Uterus (tissue), 4 donors: ENCODE results near the gene ELMO1. TPM values are rescaled to one million over a fixed set of nuclear protein-coding genes. Genes with fewer than 3 reads are reported as not detected.
"Not testable (repeated sequence)": the region's sequence is repeated elsewhere in the genome, so short reads cannot be mapped to it uniquely, and the experiment has no call there.

Experiments used
- DNase-seq, 2 donors: peaks; one replicate each; pipeline ENCODE4 v3.0.0-alpha.2; 2019 to 2020
- H3K27ac ChIP-seq, 2 donors: fragments of 200-600 bp; sonication (generic); 1 replicate in 1 of 2; 2 replicates in 1 of 2; pipeline ENCODE4 v1.5.1; 2016 to 2018
- H3K27me3 ChIP-seq, 2 donors: fragments of 200-600 bp; sonication (generic); one replicate each; pipeline ENCODE4 v1.5.1; 2018 to 2019; ENCODE audit warnings: control low read depth in 1 of 2
- H3K36me3 ChIP-seq, 2 donors: fragments of 200-600 bp; sonication (generic); one replicate each; pipeline ENCODE4 v1.5.1; 2019; ENCODE audit warnings: control low read depth in 1 of 2
- H3K4me1 ChIP-seq, 2 donors: fragments of 200-600 bp; sonication (generic); one replicate each; pipeline ENCODE4 v1.5.1; 2018 to 2019; ENCODE audit warnings: control low read depth in 1 of 2
- H3K4me3 ChIP-seq, 2 donors: fragments of 200-600 bp; sonication (generic); 1 replicate in 1 of 2; 2 replicates in 1 of 2; pipeline ENCODE4 v1.5.1; 2018 to 2019; ENCODE audit warnings: mild to moderate bottlenecking in 1 of 2
- H3K9me3 ChIP-seq, 2 donors: fragments of 200-600 bp; sonication (generic); one replicate each; pipeline ENCODE4 v1.5.1; 2019; ENCODE audit warnings: control low read depth in 1 of 2
- POLR2A ChIP-seq, 2 donors: fragments of 450-650 bp; IDR thresholded peaks; one replicate each; pipeline ENCODE4 v1.6.1; 2016; ENCODE audit warnings: antibody characterized with exemption in 2 of 2, mild to moderate bottlenecking in 1 of 2, moderate library complexity in 1 of 2
- intact Hi-C: fragments of 100-400 bp; cut with DNase I; formaldehyde crosslinking; loops from one replicate; pipeline ENCODE4 v1.15.1; 2023; ENCODE audit warnings: low total_unique reads
- total RNA-seq, 4 donors: library from RNA; depleted of rRNA in 3 of 4; stranded (reverse); fragments of >200 nt in 3 of 4; gene quantifications; one replicate each; pipeline versions ENCODE4 v1.1.0 to v1.2.4, GENCODE V29; 2014 to 2023
- TF ChIP-seq, protein P1 (sequence below), 4 experiments: fragments of 200-600 bp in 2 of 4; fragments of 450-650 bp in 2 of 4; sonication (generic) in 2 of 4; IDR thresholded peaks; one replicate each; pipeline ENCODE4 v1.5.1; 2016 to 2019; ENCODE audit warnings: antibody characterized with exemption in 4 of 4, mild to moderate bottlenecking in 2 of 4, moderate library complexity in 1 of 4
- donor health status: DM: yes; HTN: yes; CAD: no.

ELMO1 gene
- total RNA-seq, 4 donors from 2014 or later = 37.9 to 64.7 (median 55.5) TPM

DNA sequence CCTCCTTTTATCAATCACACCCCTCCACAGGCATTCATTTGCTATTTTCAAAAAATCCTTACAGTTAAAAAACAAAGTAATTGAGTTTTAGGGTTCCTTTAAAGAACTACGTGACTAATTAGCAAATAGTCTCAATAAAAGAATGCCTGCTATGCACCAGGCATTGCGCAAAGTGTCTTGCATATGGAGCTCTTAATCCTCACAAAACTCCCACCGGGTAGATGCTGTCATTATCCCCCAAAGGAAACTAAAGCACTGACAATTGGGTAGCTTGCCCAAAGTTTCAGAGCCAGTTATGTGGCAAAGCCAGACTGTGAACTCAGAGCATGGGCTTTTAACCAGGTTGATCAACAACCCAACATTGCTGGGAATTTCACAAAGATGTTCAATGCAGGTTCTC lies 305.7 kb downstream of the ELMO1 start:
- Histone ChIP-seq H3K36me3 (no peaks in the 10 kb centered on the region), H3K4me3 (no peak overlapping the region), H3K27ac (no peak overlapping the region), H3K4me1 (no peaks in the 10 kb centered on the region), H3K9me3 (peaks cover 0 to 6% of the 10 kb centered on the region in 2 donors), H3K27me3 (no peaks in the 10 kb centered on the region)
- no peak for DNase-seq
- intact Hi-C loops = no loop called here
- TF ChIP-seq POLR2A (IDR thresholded peaks at IDR 0.05) = no peak
- TF ChIP-seq, protein P1, sequence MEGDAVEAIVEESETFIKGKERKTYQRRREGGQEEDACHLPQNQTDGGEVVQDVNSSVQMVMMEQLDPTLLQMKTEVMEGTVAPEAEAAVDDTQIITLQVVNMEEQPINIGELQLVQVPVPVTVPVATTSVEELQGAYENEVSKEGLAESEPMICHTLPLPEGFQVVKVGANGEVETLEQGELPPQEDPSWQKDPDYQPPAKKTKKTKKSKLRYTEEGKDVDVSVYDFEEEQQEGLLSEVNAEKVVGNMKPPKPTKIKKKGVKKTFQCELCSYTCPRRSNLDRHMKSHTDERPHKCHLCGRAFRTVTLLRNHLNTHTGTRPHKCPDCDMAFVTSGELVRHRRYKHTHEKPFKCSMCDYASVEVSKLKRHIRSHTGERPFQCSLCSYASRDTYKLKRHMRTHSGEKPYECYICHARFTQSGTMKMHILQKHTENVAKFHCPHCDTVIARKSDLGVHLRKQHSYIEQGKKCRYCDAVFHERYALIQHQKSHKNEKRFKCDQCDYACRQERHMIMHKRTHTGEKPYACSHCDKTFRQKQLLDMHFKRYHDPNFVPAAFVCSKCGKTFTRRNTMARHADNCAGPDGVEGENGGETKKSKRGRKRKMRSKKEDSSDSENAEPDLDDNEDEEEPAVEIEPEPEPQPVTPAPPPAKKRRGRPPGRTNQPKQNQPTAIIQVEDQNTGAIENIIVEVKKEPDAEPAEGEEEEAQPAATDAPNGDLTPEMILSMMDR (IDR thresholded peaks at IDR 0.05) = no peak

DNA sequence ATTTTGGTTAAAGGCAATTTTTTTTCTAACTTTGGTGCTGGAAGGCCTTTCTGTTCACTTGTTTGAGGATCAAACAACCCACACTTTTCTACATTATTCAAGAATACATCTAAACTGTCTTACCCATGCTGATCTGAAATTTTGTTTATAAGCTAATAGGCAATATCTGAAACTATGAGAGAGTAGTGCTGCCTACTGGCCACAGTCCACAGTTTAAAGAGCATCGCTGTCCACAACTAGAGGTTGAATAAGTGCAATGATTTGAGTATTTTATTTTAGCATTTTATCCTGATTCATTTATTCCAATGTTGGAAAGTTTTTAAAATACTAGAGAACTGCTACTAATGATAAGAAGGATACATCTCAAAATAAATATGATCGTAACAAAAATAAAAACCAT lies 306.9 kb downstream of the ELMO1 start:
- intact Hi-C loops = no loop called here
- DNase-seq = no peak
- Histone ChIP-seq H3K4me1 (no peaks in the 10 kb centered on the region), H3K4me3 (no peak overlapping the region), H3K36me3 (no peaks in the 10 kb centered on the region), H3K9me3 (peaks cover 0 to 6% of the 10 kb centered on the region in 2 donors), H3K27me3 (no peaks in the 10 kb centered on the region), H3K27ac (no peak overlapping the region)
- no peak for TF ChIP-seq POLR2A (IDR thresholded peaks at IDR 0.05)
- TF ChIP-seq, protein P1 (IDR thresholded peaks at IDR 0.05) = no peak

GRCh38 chr7:37133902-37134301 lies 314.8 kb downstream of the ELMO1 start:
- H3K36me3 ChIP-seq, intact Hi-C loops, DNase-seq: not testable (repeated sequence)

DNA sequence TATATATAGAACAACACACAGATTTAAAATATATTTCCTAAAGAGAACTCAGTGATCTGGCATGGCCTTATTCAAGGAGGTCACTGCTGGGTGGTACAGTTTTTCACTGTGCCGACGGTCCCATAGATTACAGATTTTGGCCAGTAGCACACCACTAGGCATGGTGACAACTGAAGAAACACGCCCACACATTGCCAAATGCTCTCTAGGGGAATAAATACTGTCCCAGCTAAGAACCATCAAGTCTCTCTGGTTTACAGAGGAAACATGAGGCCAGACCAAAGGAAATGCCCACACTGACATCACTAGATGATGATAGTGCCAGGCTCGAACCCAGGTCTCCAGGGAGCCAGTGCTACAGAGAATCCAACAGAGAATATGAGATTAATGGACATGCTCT lies 316.8 kb downstream of the ELMO1 start:
- TF ChIP-seq, protein P1 (IDR thresholded peaks at IDR 0.05) = no peak
- TF ChIP-seq POLR2A (IDR thresholded peaks at IDR 0.05) = no peak
- Histone ChIP-seq H3K36me3 (no peaks in the 10 kb centered on the region), H3K27me3 (no peaks in the 10 kb centered on the region), H3K27ac (no peak overlapping the region), H3K4me1 (no peaks in the 10 kb centered on the region), H3K9me3 (no peaks in the 10 kb centered on the region), H3K4me3 (no peak overlapping the region)
- intact Hi-C loops = no loop called here
- DNase-seq = no peak

More at GRCh38 chr7:37133902-37134301, 314.8 kb downstream of the ELMO1 start:
- not testable (repeated sequence) for H3K27ac ChIP-seq, H3K4me3 ChIP-seq, H3K27me3 ChIP-seq, H3K9me3 ChIP-seq, H3K4me1 ChIP-seq

DNA sequence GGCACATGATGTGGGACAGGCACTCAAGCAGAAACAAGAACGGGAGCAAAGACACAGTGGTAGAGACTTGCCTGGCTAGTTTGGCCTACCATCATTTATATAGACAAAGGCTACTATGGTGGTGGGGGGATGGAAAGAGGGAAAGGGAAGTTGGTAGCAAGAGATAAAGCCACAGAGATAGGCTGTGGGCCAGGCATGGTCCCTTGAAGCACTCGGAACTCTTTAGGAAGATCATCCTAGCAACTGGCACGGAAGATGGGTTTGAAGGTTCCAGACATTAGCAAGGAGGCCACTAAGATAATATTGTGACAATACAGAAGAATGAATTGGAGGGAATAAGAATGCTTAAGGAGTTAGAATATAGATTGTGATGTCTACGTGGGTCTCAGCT lies 319.6 kb downstream of the ELMO1 start:
- Histone ChIP-seq H3K27ac (no peak overlapping the region), H3K36me3 (no peaks in the 10 kb centered on the region), H3K9me3 (no peaks in the 10 kb centered on the region), H3K4me3 (no peak overlapping the region), H3K4me1 (no peaks in the 10 kb centered on the region), H3K27me3 (no peaks in the 10 kb centered on the region)
- TF ChIP-seq, protein P1 (IDR thresholded peaks at IDR 0.05) = no peak
- TF ChIP-seq POLR2A (IDR thresholded peaks at IDR 0.05) = no peak
- intact Hi-C loops = no loop called here
- DNase-seq = no peak
